IMR-90 (cell line): ENCODE measurements around the gene CXCR3. TPM values are rescaled to one million over a fixed set of nuclear protein-coding genes. Genes with fewer than 3 reads are reported as not detected.

ENCODE experiments used
- ATAC-seq: fragments of 200-7000 bp; cut with Tn5 transposase; 2 replicates; pipeline ENCODE4 v1.9.1; 2020; ENCODE audit warnings: low read depth, mild to moderate bottlenecking, moderate library complexity
- BruUV-seq: library from RNA; stranded (reverse); fragments of 400-500 nt; replicated peaks from 2 replicates; lab custom pipeline; 2021; lab: Mats Ljungman, UMichigan
- CTCF ChIA-PET: fragments of 300-600 bp; formaldehyde crosslinking; extraction: SDS; loops from one replicate; lab custom pipeline; 2021; ENCODE audit warnings: antibody characterized with exemption; lab: Yijun Ruan, JAX
- POLR2A ChIA-PET: fragments of 300-600 bp; sonication (Branson Sonifier 250); formaldehyde crosslinking; loops from one replicate; lab custom pipeline; 2022; ENCODE audit warnings: antibody characterized with exemption; ENCODE audit not compliant: unreplicated experiment; lab: Charles Lee
- DNase-seq: peaks from one replicate; pipeline ENCODE4 v3.0.0; 2013
- H2AFZ ChIP-seq: replicated peaks from 2 replicates; pipeline ENCODE3; 2013; ENCODE audit warnings: low read length, mild to moderate bottlenecking; ENCODE audit not compliant: poor library complexity
- H2AK5ac ChIP-seq: 2 replicates; pipeline ENCODE4 v1.6.1; 2013; ENCODE audit warnings: low read depth, low read length, inconsistent platforms
- H2AK9ac ChIP-seq: replicated peaks from 2 replicates; pipeline ENCODE3; 2013; ENCODE audit warnings: mild to moderate bottlenecking, low read depth, low read length, moderate library complexity; ENCODE audit not compliant: poor library complexity
- H2BK120ac ChIP-seq: 2 replicates; pipeline ENCODE4 v1.6.1; 2013; ENCODE audit warnings: low read depth, low read length, inconsistent platforms
- H2BK15ac ChIP-seq: 3 replicates; pipeline ENCODE4 v1.6.1; 2013; ENCODE audit warnings: low read depth, low read length, inconsistent platforms
- H2BK20ac ChIP-seq: 2 replicates; pipeline ENCODE4 v1.6.1; 2013; ENCODE audit warnings: low read depth, mild to moderate bottlenecking, inconsistent platforms, low read length, moderate library complexity
- H2BK5ac ChIP-seq: 2 replicates; pipeline ENCODE4 v1.6.1; 2013; ENCODE audit warnings: mild to moderate bottlenecking, low read depth, low read length, inconsistent platforms; ENCODE audit not compliant: poor library complexity, severe bottlenecking
- H3K14ac ChIP-seq: replicated peaks from 2 replicates; pipeline ENCODE4 v1.6.1; 2013; ENCODE audit warnings: low read depth, low read length, inconsistent platforms
- H3K18ac ChIP-seq: 2 replicates; pipeline ENCODE4 v1.6.1; 2013; ENCODE audit warnings: low read depth, low read length, control low read depth
- H3K23ac ChIP-seq: 2 replicates; pipeline ENCODE4 v1.6.1; 2013; ENCODE audit warnings: low read depth, low read length, inconsistent platforms
- H3K27ac ChIP-seq: 2 replicates; pipeline ENCODE4 v1.5.1; 2013; ENCODE audit warnings: mild to moderate bottlenecking, control low read depth, low read length; ENCODE audit not compliant: insufficient read depth
- H3K27me3 ChIP-seq: 2 replicates; pipeline ENCODE4 v1.6.1; 2013; ENCODE audit warnings: low read length; ENCODE audit not compliant: control insufficient read depth, insufficient read depth
- H3K36me3 ChIP-seq: 2 replicates; pipeline ENCODE4 v1.6.1; 2013; ENCODE audit warnings: low read length, mixed read lengths; ENCODE audit not compliant: control insufficient read depth, insufficient read depth
- H3K4ac ChIP-seq: 2 replicates; pipeline ENCODE4 v1.6.1; 2013; ENCODE audit warnings: low read depth, low read length, inconsistent platforms
- H3K4me1 ChIP-seq: 2 replicates; pipeline ENCODE4 v1.6.1; 2013; ENCODE audit warnings: low read length, mixed read lengths; ENCODE audit not compliant: control insufficient read depth, insufficient read depth
- H3K4me2 ChIP-seq: 2 replicates; pipeline ENCODE4 v1.6.1; 2013; ENCODE audit warnings: low read depth, mild to moderate bottlenecking, control low read depth, low read length, moderate library complexity
- H3K4me3 ChIP-seq: 2 replicates; pipeline ENCODE4 v1.5.1; 2013; ENCODE audit warnings: low read depth, mild to moderate bottlenecking, control low read depth, low read length, moderate library complexity; ENCODE audit not compliant: insufficient read depth
- H3K56ac ChIP-seq: 2 replicates; pipeline ENCODE4 v1.6.1; 2013; ENCODE audit warnings: low read length, inconsistent platforms; ENCODE audit not compliant: insufficient read depth; ENCODE audit errors: extremely low read depth
- H3K79me1 ChIP-seq, 2 experiments: 2 replicates each; pipeline ENCODE4 v1.6.1; 2013; ENCODE audit warnings: low read length in 2 of 2, inconsistent platforms in 1 of 2, low read depth in 1 of 2
- H3K9ac ChIP-seq: 2 replicates; pipeline ENCODE4 v1.6.1; 2013; ENCODE audit warnings: low read depth, low read length, control low read depth
- H3K9me1 ChIP-seq: 2 replicates; pipeline ENCODE4 v1.6.1; 2013; ENCODE audit warnings: low read length, inconsistent platforms; ENCODE audit not compliant: insufficient read depth
- H3K9me3 ChIP-seq: 2 replicates; pipeline ENCODE4 v1.6.1; 2013; ENCODE audit warnings: low read length; ENCODE audit not compliant: control insufficient read depth, insufficient read depth
- H4K20me1 ChIP-seq: 2 replicates; pipeline ENCODE4 v1.6.1; 2013; ENCODE audit warnings: low read length, inconsistent platforms; ENCODE audit not compliant: insufficient read depth
- H4K5ac ChIP-seq: 2 replicates; pipeline ENCODE4 v1.6.1; 2013; ENCODE audit warnings: mild to moderate bottlenecking, low read depth, low read length, control low read depth
- H4K8ac ChIP-seq, 2 experiments: 2 replicates each; pipeline ENCODE4 v1.6.1; 2013; ENCODE audit warnings: low read depth in 2 of 2, low read length in 2 of 2, control low read depth in 1 of 2, inconsistent platforms in 1 of 2
- H4K91ac ChIP-seq: 2 replicates; pipeline ENCODE4 v1.6.1; 2013; ENCODE audit warnings: low read depth, low read length, inconsistent platforms; ENCODE audit not compliant: insufficient read depth
- CEBPB ChIP-seq: IDR thresholded peaks from 2 replicates; pipeline ENCODE4 v1.6.1; 2012; ENCODE audit warnings: low read depth, low read length, improper control_type of control experiment
- CHD1 ChIP-seq: IDR thresholded peaks from 2 replicates; pipeline ENCODE4 v1.6.1; 2012; ENCODE audit warnings: low read depth, low read length, improper control_type of control experiment
- MXI1 ChIP-seq: IDR thresholded peaks from 2 replicates; pipeline ENCODE4 v1.6.1; 2012; ENCODE audit warnings: low read depth, mild to moderate bottlenecking, low read length, moderate library complexity, borderline replicate concordance
- WGBS, 2 experiments: methylation state at CpG; one replicate each; pipeline versions ENCODE4 v1.1.5 to v1.1.7; 2013; ENCODE audit warnings: missing lambda C conversion rate in 2 of 2; ENCODE audit not compliant: insufficient read length in 1 of 2; ENCODE audit errors: extremely low coverage in 2 of 2; 5-methylcytosine and 5-hydroxymethylcytosine counted together
- dilution Hi-C: fragments of 300-500 bp; cut with HindIII; formaldehyde crosslinking; loops from one replicate; pipeline ENCODE4 v1.14.3; 2018; ENCODE audit warnings: low sequenced_read_pairs; ENCODE audit not compliant: unreplicated experiment
- in situ Hi-C: fragments of 300-500 bp; cut with MboI; formaldehyde crosslinking; loops from 3 replicates; pipeline ENCODE4 v1.14.3; 2019; ENCODE audit warnings: low sequenced_read_pairs, inconsistent platforms, mixed read lengths
- intact Hi-C: fragments of 100-400 bp; cut with micrococcal nuclease; formaldehyde crosslinking; loops from 2 replicates; pipeline ENCODE4 v1.10.0; 2022
- polyA plus RNA-seq, 3 experiments: library from polyadenylated mRNA; depleted of rRNA; stranded (reverse); fragments of >200 nt; gene quantifications; 2 replicates each; pipeline ENCODE4 v1.2.3, GENCODE V29; 2012; ENCODE audit warnings: low replicate concordance in 1 of 3
- total RNA-seq: library from RNA; depleted of rRNA; stranded (reverse); fragments of >200 nt; gene quantifications from 2 replicates; pipeline ENCODE4 v1.2.3, GENCODE V29; 2012
- TF ChIP-seq, protein P1 (sequence below): fragments of 150-350 bp; IDR thresholded peaks from 2 replicates; pipeline ENCODE4 v1.6.1; 2017; ENCODE audit warnings: mild to moderate bottlenecking, antibody characterized with exemption, low read length, low read depth
- TF ChIP-seq, protein P2 (sequence below): conservative IDR thresholded peaks from 2 replicates; pipeline ENCODE4 v1.5.1; 2012; ENCODE audit warnings: mild to moderate bottlenecking, low read depth, low read length, improper control_type of control experiment

Gene CXCR3
- total and polyA plus RNA-seq, 2 of the 4 experiments (the other 2 are of a cell fraction) = not detected

DNA sequence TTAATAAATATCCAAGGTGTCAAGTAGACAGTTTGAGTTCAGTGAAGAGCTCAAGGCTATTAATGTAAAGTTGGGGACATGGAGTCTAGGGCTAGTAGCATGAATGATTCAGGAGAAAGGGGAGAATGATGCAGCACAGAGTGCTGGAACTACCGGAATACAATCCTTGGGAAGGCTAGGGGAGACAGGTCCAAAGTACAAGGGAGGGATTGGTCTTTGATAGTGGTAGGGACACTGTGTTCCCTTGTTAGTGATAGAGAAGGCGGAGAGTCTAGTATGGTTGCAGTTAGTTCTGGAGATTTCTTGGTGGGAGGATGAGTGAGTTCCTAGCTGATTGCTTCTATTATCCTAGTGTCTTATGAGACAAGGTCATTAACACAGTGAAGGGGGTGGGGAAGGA, 31.4 kb downstream of the CXCR3 start:
- in situ Hi-C loops = no loop called here
- H3K9me3 ChIP-seq = no peaks in the 10 kb centered on the region
- BruUV-seq = no TSS peak
- H3K4me1 ChIP-seq = no peaks in the 10 kb centered on the region
- intact Hi-C loops = no loop called here
- no peak overlapping the region for H2BK15ac ChIP-seq
- no peaks in the 10 kb centered on the region for H3K9me1 ChIP-seq
- no peaks in the 10 kb centered on the region for H3K27me3 ChIP-seq
- H4K91ac ChIP-seq = no peak overlapping the region
- dilution Hi-C loops = no loop called here
- no peaks in the 10 kb centered on the region for H3K79me1 ChIP-seq
- H3K4me3 ChIP-seq = no peak overlapping the region
- H2AFZ ChIP-seq = no peak overlapping the region
- WGBS, 2 experiments = no CpG with 5 or more reads among the region's 2 CpGs
- H3K36me3 ChIP-seq = no peaks in the 10 kb centered on the region
- no peak overlapping the region for H2AK9ac ChIP-seq
- H4K5ac ChIP-seq = no peak overlapping the region
- H2AK5ac ChIP-seq = no peak overlapping the region
- H2BK5ac ChIP-seq = no peak overlapping the region
- TF ChIP-seq, protein P1, sequence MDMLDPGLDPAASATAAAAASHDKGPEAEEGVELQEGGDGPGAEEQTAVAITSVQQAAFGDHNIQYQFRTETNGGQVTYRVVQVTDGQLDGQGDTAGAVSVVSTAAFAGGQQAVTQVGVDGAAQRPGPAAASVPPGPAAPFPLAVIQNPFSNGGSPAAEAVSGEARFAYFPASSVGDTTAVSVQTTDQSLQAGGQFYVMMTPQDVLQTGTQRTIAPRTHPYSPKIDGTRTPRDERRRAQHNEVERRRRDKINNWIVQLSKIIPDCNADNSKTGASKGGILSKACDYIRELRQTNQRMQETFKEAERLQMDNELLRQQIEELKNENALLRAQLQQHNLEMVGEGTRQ = no peak
- TF ChIP-seq CEBPB = no peak
- TF ChIP-seq, protein P2, sequence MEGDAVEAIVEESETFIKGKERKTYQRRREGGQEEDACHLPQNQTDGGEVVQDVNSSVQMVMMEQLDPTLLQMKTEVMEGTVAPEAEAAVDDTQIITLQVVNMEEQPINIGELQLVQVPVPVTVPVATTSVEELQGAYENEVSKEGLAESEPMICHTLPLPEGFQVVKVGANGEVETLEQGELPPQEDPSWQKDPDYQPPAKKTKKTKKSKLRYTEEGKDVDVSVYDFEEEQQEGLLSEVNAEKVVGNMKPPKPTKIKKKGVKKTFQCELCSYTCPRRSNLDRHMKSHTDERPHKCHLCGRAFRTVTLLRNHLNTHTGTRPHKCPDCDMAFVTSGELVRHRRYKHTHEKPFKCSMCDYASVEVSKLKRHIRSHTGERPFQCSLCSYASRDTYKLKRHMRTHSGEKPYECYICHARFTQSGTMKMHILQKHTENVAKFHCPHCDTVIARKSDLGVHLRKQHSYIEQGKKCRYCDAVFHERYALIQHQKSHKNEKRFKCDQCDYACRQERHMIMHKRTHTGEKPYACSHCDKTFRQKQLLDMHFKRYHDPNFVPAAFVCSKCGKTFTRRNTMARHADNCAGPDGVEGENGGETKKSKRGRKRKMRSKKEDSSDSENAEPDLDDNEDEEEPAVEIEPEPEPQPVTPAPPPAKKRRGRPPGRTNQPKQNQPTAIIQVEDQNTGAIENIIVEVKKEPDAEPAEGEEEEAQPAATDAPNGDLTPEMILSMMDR = no peak
- no peak for TF ChIP-seq MXI1
- no peak for TF ChIP-seq CHD1
- no peak overlapping the region for H3K4ac ChIP-seq
- H4K8ac ChIP-seq = no peak overlapping the region
- no peak overlapping the region for H3K4me2 ChIP-seq
- no peak overlapping the region for H3K9ac ChIP-seq
- no peak overlapping the region for H3K14ac ChIP-seq
- DNase-seq (no peak), ATAC-seq (no peak)
- POLR2A ChIA-PET = no interaction called here
- no peak overlapping the region for H2BK120ac ChIP-seq
- H3K27ac ChIP-seq = no peak overlapping the region
- H3K23ac ChIP-seq = no peak overlapping the region
- H2BK20ac ChIP-seq = no peak overlapping the region
- CTCF ChIA-PET = no interaction called here
- no peak overlapping the region for H3K18ac ChIP-seq
- no peak overlapping the region for H3K56ac ChIP-seq
- H4K20me1 ChIP-seq = no peaks in the 10 kb centered on the region
